PC-9 (cell line): ENCODE data around the gene PABPN1. TPM values are rescaled to one million over a fixed set of nuclear protein-coding genes. Genes with fewer than 3 reads are reported as not detected.

ENCODE experiments used
- BruUV-seq: library from RNA; stranded (reverse); fragments of 400-500 nt; replicated peaks from 2 replicates; lab custom pipeline; 2021; lab: Mats Ljungman, UMichigan
- CTCF ChIA-PET: fragments of 300-600 bp; sonication (Branson Sonifier 250); formaldehyde crosslinking; loops from one replicate; lab custom pipeline; 2022; ENCODE audit warnings: antibody characterized with exemption; lab: Charles Lee
- POLR2A ChIA-PET: fragments of 300-600 bp; sonication (Branson Sonifier 250); formaldehyde crosslinking; loops from one replicate; lab custom pipeline; 2022; ENCODE audit warnings: antibody characterized with exemption; ENCODE audit not compliant: unreplicated experiment; lab: Charles Lee
- DNase-seq, 2 experiments: peaks; one replicate each; pipeline versions ENCODE4 v3.0.0 to v3.0.0-alpha.2; 2015 to 2022; ENCODE audit warnings: mixed read lengths in 1 of 2
- H2AFZ ChIP-seq: fragments of 200-600 bp; sonication (generic); 2 replicates; pipeline ENCODE4 v1.8.1; 2017; ENCODE audit warnings: antibody characterized with exemption
- H3F3A ChIP-seq: fragments of 200-600 bp; sonication (generic); 2 replicates; pipeline ENCODE4 v1.8.1; 2017; ENCODE audit warnings: antibody characterized with exemption, mild to moderate bottlenecking, low read depth; ENCODE audit not compliant: insufficient read depth
- H3K27ac ChIP-seq: fragments of 200-600 bp; sonication (generic); 2 replicates; pipeline ENCODE4 v1.6.1; 2016; ENCODE audit warnings: mixed run types
- H3K27me3 ChIP-seq: fragments of 200-600 bp; sonication (generic); 2 replicates; pipeline ENCODE4 v1.6.1; 2016; ENCODE audit warnings: low read depth, mixed run types; ENCODE audit not compliant: insufficient read depth
- H3K36me3 ChIP-seq: fragments of 200-600 bp; sonication (generic); 2 replicates; pipeline ENCODE4 v1.6.1; 2016; ENCODE audit warnings: low read depth, mixed run types
- H3K4me1 ChIP-seq: fragments of 200-600 bp; sonication (generic); replicated peaks from 2 replicates; pipeline ENCODE4 v1.6.1; 2016; ENCODE audit warnings: mixed run types; ENCODE audit not compliant: insufficient read depth
- H3K4me2 ChIP-seq: fragments of 200-600 bp; sonication (generic); 2 replicates; pipeline ENCODE4 v1.6.1; 2017; ENCODE audit warnings: mixed run types
- H3K4me3 ChIP-seq: fragments of 200-600 bp; sonication (generic); 2 replicates; pipeline ENCODE4 v1.6.1; 2016; ENCODE audit warnings: mixed run types
- H3K79me2 ChIP-seq: fragments of 200-600 bp; sonication (generic); 2 replicates; pipeline ENCODE4 v1.6.1; 2017; ENCODE audit warnings: low read depth, mixed run types
- H3K9me2 ChIP-seq: fragments of 200-600 bp; sonication (generic); 2 replicates; pipeline ENCODE4 v1.8.1; 2017; ENCODE audit warnings: mild to moderate bottlenecking; ENCODE audit not compliant: insufficient read depth
- H3K9me3 ChIP-seq: fragments of 200-600 bp; sonication (generic); 2 replicates; pipeline ENCODE4 v1.8.1; 2016; ENCODE audit warnings: low read depth; ENCODE audit not compliant: insufficient read depth
- H4K20me1 ChIP-seq: fragments of 200-600 bp; sonication (generic); 2 replicates; pipeline ENCODE4 v1.8.1; 2017; ENCODE audit not compliant: insufficient read depth
- CTCF ChIP-seq: fragments of 200-600 bp; sonication (generic); conservative IDR thresholded peaks from 2 replicates; pipeline ENCODE4 v1.6.1; 2017; ENCODE audit warnings: mixed run types, antibody characterized with exemption, mild to moderate bottlenecking, moderate library complexity
- EZH2 ChIP-seq: fragments of 200-600 bp; sonication (generic); IDR thresholded peaks from 2 replicates; pipeline ENCODE4 v1.8.0; 2017; ENCODE audit warnings: antibody characterized with exemption, low read depth
- intact Hi-C: fragments of 100-400 bp; cut with micrococcal nuclease; formaldehyde crosslinking; loops from one replicate; pipeline ENCODE4 v1.10.0; 2022; ENCODE audit not compliant: unreplicated experiment
- total RNA-seq: library from RNA; stranded (reverse); gene quantifications from 2 replicates; pipeline ENCODE4 v1.2.3, GENCODE V29; 2021

The PABPN1 gene
- total RNA-seq, 1 experiment from 2014 or later = 142 TPM

GRCh38 chr14:23284654-23285529 lies 36.4 kb upstream of the PABPN1 start:
- intact Hi-C loops = no loop called here
- Histone ChIP-seq H3K4me2 (peak overlapping the region; percentile 82), H3K4me1 (peaks cover 10% of the 10 kb centered on the region), H3K9me2 (no peaks in the 10 kb centered on the region), H3K27me3 (no peaks in the 10 kb centered on the region), H3K79me2 (peaks cover 19% of the 10 kb centered on the region), H3K36me3 (no peaks in the 10 kb centered on the region), H3K4me3 (peak overlapping the region; percentile 94), H4K20me1 (no peaks in the 10 kb centered on the region), H3K9me3 (no peaks in the 10 kb centered on the region), H3K27ac (peak overlapping the region; percentile 50; the same call in 1 of the 2 replicates), H3F3A (peaks cover 9% of the 10 kb centered on the region; the same call in 1 of the 2 replicates), H2AFZ (peak overlapping the region; percentile 87)
- no peak for DNase-seq
- BruUV-seq = no TSS peak
- CTCF ChIA-PET = no interaction called here
- POLR2A ChIA-PET = no interaction called here
- TF ChIP-seq EZH2 (no peak), CTCF (no peak)

GRCh38 chr14:23285530-23286019 lies 35.7 kb upstream of the PABPN1 start:
- TSS peak; percentile 63 for BruUV-seq
- H3K9me3 ChIP-seq = no peaks in the 10 kb centered on the region

More at GRCh38 chr14:23285530-23286019, 35.7 kb upstream of the PABPN1 start:
- Histone ChIP-seq H3K9me2 (no peaks in the 10 kb centered on the region), H2AFZ (peak overlapping the region; percentile 87), H3K27ac (peak overlapping the region; percentile 50), H4K20me1 (no peaks in the 10 kb centered on the region), H3K4me3 (peak overlapping the region; percentile 94), H3K4me1 (peaks cover 10% of the 10 kb centered on the region), H3K36me3 (no peaks in the 10 kb centered on the region), H3F3A (peaks cover 9% of the 10 kb centered on the region; the same call in 1 of the 2 replicates), H3K27me3 (no peaks in the 10 kb centered on the region), H3K79me2 (peaks cover 19% of the 10 kb centered on the region), H3K4me2 (peak overlapping the region; percentile 82)
- TF ChIP-seq EZH2 (no peak), CTCF (no peak)
- intact Hi-C loops = no loop called here
- no peak for DNase-seq
- ChIA-PET POLR2A (no interaction called here), CTCF (no interaction called here)
